Activated naive CD8-positive, alpha-beta T cell treated with anti-CD3 and anti-CD28 coated beads, Interleukin-2, amount 50 U/mL, for 16 hours (primary cell): ENCODE measurements around the gene TNNI2.

Experiments
- DNase-seq: peaks from one replicate; pipeline ENCODE4 v3.0.0-alpha.2; 2020; ENCODE audit warnings: low read depth, low spot score

Gene TNNI2

DNA sequence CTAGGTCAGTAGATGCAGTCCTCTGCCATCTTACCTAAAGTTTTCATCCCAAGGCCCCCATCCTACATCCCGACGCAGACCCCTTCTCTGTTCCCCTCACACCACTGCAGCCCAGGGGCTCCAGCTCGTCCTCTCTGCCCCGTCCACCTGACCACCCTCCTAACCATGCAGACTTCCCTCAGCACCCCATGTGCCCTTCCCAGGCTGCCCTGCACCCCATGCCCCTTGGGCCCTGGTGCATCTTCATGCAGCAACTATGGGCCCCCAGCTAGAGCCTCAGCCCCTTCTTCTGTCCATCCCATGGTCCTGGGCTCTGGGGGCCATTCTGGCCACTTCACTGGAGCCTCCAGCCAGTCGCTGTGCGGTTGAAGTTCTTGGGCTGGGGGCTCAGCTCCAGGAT is 50.0 kb downstream of the TNNI2 start:
- DNase-seq = no peak

DNA sequence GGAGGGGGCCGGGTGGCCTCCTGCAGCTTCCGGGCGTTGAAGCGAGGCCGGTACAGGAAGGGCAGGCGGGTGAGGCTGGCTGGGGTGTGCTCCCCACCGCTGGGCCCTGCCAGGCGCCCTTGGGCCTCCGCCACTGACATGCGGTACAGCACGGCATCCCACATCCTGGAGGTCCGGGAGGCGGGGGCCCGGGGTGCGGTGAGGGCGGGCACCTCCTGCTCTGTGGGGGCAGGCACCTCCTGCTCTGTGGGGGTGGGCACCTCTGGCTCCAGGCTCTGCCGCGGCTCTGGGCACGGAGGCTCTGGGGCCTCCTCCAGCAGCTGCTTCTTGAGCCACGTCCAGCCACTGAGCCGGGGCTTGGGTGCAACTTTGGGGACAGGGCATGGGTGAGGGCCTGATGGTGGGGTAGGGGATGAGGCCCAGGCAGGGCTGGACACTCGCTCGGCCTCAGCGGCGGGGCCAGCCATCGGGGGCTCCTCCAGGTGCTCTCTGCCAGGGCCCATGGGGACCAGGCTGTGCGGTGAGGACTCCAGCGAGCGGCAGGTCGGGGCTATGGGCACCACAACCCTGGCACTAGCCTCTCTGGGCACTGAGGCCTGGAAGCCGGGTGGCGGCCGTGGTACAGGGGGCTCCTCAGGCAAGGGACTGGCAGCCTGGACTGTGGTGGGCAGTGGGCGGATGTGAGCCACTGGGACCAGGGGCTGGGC is 50.6 kb downstream of the TNNI2 start:
- peak; percentile 51 for DNase-seq

DNA sequence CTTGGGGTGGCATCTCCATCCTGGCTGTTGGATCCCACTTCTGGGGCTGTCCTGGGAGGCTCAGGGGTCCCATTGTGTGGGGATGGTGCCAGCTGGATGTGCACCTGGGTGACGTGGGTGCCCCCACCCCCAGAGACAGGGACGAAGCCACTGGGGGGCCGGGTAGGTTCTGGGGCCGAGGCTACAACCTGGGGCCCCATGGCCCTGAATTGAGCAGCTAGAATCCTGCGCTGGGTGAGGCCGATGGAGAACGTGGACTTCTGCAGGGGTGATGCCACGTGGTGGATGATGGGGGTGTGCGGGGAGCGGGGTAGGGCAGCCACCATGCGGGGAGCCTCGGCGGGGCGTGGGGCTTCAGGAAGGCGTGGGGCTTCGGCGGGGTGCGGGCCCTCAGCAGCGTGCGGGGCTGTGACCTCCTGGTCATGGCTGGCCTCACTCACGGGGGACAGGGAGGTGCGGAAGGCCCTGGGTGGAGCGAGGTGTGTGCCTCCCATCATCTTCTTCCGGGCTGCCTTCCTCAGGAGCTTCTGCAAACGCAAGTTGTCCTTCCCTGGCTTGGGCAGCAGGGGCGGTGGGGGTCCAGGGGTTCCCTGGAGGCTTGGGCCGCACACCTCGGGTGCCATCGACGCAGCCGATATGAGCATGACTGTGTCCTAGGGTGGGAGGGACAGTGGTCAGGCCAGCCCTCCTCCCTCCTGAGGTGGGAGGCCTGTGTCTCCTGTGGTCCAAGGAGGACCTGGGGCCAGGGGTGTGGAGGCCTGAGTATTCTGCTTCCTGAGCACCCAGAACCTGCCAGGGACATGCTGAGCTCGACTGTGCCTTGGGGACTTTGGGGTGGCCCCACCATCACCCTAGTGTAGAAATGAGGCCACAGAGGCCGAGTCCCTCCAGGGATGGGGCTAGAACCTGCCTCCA is 51.4 kb downstream of the TNNI2 start:
- no peak for DNase-seq
